Central memory CD8-positive, alpha-beta T cell (primary cell): ENCODE measurements around the gene KCNIP1.
A peak's percentile ranks its signal among the peaks of the same experiment; 100 is the strongest.
"Not testable (repeated sequence)": the region's sequence is repeated elsewhere in the genome, so short reads cannot be mapped to it uniquely, and the experiment has no call there.

Experiments
- ATAC-seq: fragments of 150-1000 bp; cut with Tn5 transposase; replicated peaks from 2 replicates; pipeline ENCODE4 v1.10.0; 2022; ENCODE audit warnings: mild to moderate bottlenecking, moderate FRiP score, moderate number of reproducible peaks; ENCODE audit not compliant: poor library complexity, severe bottlenecking; ENCODE audit errors: extremely low read depth
- DNase-seq, 2 donors: peaks; one replicate each; pipeline ENCODE4 v3.0.0; 2021; ENCODE audit warnings: low spot score in 2 of 2
- H3K27ac Mint-ChIP-seq: one replicate; pipeline ENCODE4 v1.8.0; 2022; ENCODE audit warnings: low read depth, mild to moderate bottlenecking, moderate library complexity, mixed read lengths
- H3K27me3 Mint-ChIP-seq: one replicate; pipeline ENCODE4 v1.8.0; 2022; ENCODE audit warnings: mixed read lengths
- H3K36me3 Mint-ChIP-seq: one replicate; pipeline ENCODE4 v1.8.0; 2022; ENCODE audit warnings: mild to moderate bottlenecking, moderate library complexity, mixed read lengths; ENCODE audit not compliant: insufficient read depth
- H3K4me1 Mint-ChIP-seq: one replicate; pipeline ENCODE4 v1.8.0; 2022; ENCODE audit warnings: mixed read lengths
- H3K4me3 Mint-ChIP-seq: one replicate; pipeline ENCODE4 v1.8.0; 2022; ENCODE audit warnings: mild to moderate bottlenecking, moderate library complexity, mixed read lengths
- H3K9me3 Mint-ChIP-seq: one replicate; pipeline ENCODE4 v1.8.0; 2022; ENCODE audit warnings: mixed read lengths

KCNIP1 gene

GRCh38 chr5:170758481-170758880 is 254.7 kb downstream of the KCNIP1 start:
- Mint-ChIP-seq H3K36me3 (no peaks in the 10 kb centered on the region), H3K27me3 (peaks cover 9% of the 10 kb centered on the region), H3K27ac (no peak overlapping the region), H3K4me1 (no peaks in the 10 kb centered on the region), H3K9me3 (no peaks in the 10 kb centered on the region), H3K4me3 (no peak overlapping the region)
- no peak for DNase-seq
- no peak for ATAC-seq

- no peak for ATAC-seq
- Mint-ChIP-seq H3K27me3 (peaks cover 9% of the 10 kb centered on the region), H3K4me3 (no peak overlapping the region), H3K4me1 (no peaks in the 10 kb centered on the region), H3K9me3 (no peaks in the 10 kb centered on the region), H3K27ac (no peak overlapping the region), H3K36me3 (no peaks in the 10 kb centered on the region)
- DNase-seq, result no peak
Observed at GRCh38 chr5:170760113-170760512, 256.3 kb downstream of the KCNIP1 start.

DNA sequence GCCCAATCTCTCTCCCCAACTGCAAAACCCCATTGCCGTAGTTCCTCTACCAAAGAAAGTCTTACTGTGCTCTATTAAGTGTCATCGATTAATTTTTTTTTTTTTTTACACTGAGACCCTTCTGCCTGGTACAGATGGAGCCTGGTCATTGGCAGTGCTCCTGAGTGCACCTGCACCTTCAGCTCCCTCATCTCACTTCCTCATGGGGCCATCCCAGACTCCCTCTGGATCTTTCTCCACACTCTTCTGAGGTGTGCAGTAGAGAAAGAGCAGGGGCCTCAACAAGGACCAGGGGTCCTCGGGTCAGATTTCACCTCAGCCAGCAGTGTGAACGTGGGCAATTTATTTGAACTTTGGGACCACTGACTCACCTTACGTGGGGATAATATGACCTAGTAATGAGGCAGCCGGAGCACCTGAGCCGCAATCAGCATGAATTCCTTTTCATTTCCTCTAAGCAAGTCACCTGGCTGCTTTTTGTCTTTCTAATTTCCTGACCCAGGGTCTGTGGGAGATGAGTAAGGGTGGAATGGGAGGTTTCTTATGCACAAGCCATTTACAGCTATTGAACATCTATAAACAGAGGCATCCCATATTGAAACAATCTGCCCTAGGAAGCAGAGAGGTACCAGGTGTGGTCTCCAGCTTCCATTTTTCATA is 257.4 kb downstream of the KCNIP1 start:
- H3K4me1 Mint-ChIP-seq, result no peaks in the 10 kb centered on the region
- ATAC-seq (no peak), DNase-seq (no peak)
- no peaks in the 10 kb centered on the region for H3K9me3 Mint-ChIP-seq
- no peak overlapping the region for H3K4me3 Mint-ChIP-seq
- no peaks in the 10 kb centered on the region for H3K36me3 Mint-ChIP-seq
- no peak overlapping the region for H3K27ac Mint-ChIP-seq
- H3K27me3 Mint-ChIP-seq, result peaks cover 9% of the 10 kb centered on the region

DNA sequence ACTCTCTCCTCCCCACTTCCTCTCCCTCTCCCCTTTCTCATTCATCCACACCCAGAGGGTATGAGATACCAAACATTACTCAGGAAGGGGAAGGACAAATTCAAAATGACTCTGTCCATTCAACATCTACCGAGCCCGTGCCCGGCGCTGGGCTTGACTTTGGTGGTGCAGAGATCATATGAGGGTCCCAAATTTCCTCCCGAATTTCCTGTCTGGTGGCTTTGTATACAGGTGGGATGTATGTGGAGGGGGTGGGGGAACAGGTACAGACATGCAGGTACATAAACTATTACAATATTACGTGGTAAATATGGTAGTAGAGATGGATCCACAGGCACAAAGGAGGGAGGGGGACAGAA is 257.9 kb downstream of the KCNIP1 start:
- H3K4me3 Mint-ChIP-seq, result no peak overlapping the region
- H3K9me3 Mint-ChIP-seq, result no peaks in the 10 kb centered on the region
- no peaks in the 10 kb centered on the region for H3K36me3 Mint-ChIP-seq
- no peak overlapping the region for H3K27ac Mint-ChIP-seq
- H3K4me1 Mint-ChIP-seq, result no peaks in the 10 kb centered on the region
- DNase-seq, result no peak
- ATAC-seq, result no peak
- peaks cover 9% of the 10 kb centered on the region for H3K27me3 Mint-ChIP-seq

DNA sequence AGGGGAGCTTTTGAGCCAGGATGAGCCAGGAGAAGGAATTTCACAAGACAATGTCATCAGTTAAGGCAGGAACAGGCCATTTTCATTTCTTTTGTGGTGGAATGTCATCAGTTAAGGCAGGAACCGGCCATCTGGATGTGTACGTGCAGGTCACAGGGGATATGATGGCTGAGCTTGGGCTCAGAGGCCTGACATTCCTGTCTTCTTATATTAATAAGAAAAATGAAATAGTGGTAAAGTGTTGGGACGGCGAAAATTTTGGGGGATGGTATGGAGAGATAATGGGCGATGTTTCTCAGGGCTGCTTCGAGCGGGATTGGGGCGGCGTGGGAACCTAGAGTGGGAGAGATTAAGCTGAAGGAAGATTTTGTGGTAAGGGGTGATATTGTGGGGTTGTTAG is 258.5 kb downstream of the KCNIP1 start:
- H3K27me3 Mint-ChIP-seq, H3K27ac Mint-ChIP-seq, DNase-seq, ATAC-seq, H3K36me3 Mint-ChIP-seq, H3K9me3 Mint-ChIP-seq, H3K4me1 Mint-ChIP-seq, H3K4me3 Mint-ChIP-seq: not testable (repeated sequence)

- not testable (repeated sequence) for H3K36me3 Mint-ChIP-seq, H3K9me3 Mint-ChIP-seq, ATAC-seq, H3K27ac Mint-ChIP-seq, H3K4me1 Mint-ChIP-seq, H3K4me3 Mint-ChIP-seq, DNase-seq, H3K27me3 Mint-ChIP-seq
Observed at GRCh38 chr5:170765868-170766267, 262.0 kb downstream of the KCNIP1 start.

DNA sequence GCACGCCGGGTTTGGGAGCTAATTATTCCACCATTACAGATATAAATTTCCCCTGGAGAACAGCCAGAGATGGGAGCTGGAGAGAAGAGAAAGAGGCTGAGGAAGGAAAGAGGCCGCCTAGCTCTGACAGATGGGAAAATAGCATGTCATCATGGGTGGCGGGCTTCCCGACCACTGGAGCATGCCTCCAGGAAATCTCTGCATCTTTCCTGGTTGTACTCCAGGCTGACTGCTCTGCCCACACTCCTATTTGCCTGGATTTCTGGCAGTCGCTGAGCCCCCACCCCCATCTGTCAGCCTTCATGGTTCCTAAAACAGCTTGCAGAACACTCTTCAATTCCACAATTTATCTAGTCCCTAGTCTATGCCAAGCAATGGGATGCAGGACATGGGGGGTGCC is 265.4 kb downstream of the KCNIP1 start:
- no peaks in the 10 kb centered on the region for H3K36me3 Mint-ChIP-seq
- H3K27ac Mint-ChIP-seq, result no peak overlapping the region
- H3K4me1 Mint-ChIP-seq, result no peaks in the 10 kb centered on the region
- H3K4me3 Mint-ChIP-seq, result no peak overlapping the region
- ATAC-seq, result no peak
- DNase-seq, result no peak
- H3K27me3 Mint-ChIP-seq, result peaks cover 14% of the 10 kb centered on the region
- H3K9me3 Mint-ChIP-seq, result no peaks in the 10 kb centered on the region

DNA sequence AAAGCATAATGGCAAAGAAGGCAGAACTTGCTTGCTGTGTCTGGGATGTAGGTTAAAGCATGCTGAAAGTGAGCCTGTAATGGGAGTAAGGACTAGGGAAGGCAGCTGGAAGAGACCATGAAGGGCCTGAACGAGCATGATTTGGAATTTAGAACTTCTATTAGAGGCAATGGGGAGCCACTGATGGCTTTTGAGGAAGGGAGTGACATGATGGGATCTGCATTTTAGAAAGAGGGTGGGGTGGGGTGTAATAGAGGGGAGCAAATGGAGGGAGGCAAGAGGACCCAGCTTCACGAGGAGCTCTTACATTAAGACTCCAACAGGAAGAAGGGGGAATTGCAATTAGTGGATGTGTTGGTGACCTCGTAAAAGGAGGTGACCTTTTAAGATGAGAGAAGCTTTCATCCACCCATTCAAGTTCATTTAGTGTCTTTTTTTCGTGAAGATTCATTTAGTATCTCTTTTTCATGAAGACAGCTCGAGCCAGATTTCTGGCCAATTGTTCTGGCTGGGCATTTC is 266.1 kb downstream of the KCNIP1 start:
- Mint-ChIP-seq H3K27ac (no peak overlapping the region), H3K4me1 (no peaks in the 10 kb centered on the region), H3K36me3 (no peaks in the 10 kb centered on the region), H3K4me3 (no peak overlapping the region), H3K27me3 (peaks cover 14% of the 10 kb centered on the region), H3K9me3 (no peaks in the 10 kb centered on the region)
- ATAC-seq, result no peak
- DNase-seq, result no peak

DNA sequence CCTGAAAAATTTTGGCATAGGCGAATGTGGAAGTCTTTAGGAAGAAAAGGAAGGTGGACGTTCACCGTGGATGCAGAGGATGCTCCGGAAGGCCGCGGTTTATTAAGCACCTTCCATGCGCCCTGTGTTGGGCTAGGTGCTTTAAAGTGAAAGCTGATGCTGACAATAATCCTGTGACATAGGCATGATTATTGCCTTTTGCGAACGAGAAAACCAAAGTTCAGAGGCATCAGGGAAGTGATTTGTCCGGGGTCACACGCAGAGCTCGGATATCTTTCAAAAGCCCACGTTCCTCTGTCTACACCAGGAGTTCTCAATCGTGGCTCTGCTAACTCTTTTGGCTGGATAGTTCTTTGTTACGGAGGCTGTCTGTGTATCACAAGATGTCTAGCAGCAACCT is 267.7 kb downstream of the KCNIP1 start:
- no peak overlapping the region for H3K27ac Mint-ChIP-seq
- H3K4me1 Mint-ChIP-seq, result no peaks in the 10 kb centered on the region
- no peaks in the 10 kb centered on the region for H3K9me3 Mint-ChIP-seq
- DNase-seq (no peak), ATAC-seq (no peak)
- H3K4me3 Mint-ChIP-seq, result no peak overlapping the region
- peaks cover 14% of the 10 kb centered on the region for H3K27me3 Mint-ChIP-seq
- no peaks in the 10 kb centered on the region for H3K36me3 Mint-ChIP-seq

GRCh38 chr5:170773024-170773985 is 269.5 kb downstream of the KCNIP1 start:
- Mint-ChIP-seq H3K9me3 (no peaks in the 10 kb centered on the region), H3K4me3 (no peak overlapping the region), H3K27me3 (peaks cover 14% of the 10 kb centered on the region), H3K36me3 (no peaks in the 10 kb centered on the region), H3K27ac (no peak overlapping the region), H3K4me1 (no peaks in the 10 kb centered on the region)
- DNase-seq (no peak), ATAC-seq (no peak)

- DNase-seq (no peak), ATAC-seq (no peak)
- peaks cover 14% of the 10 kb centered on the region for H3K27me3 Mint-ChIP-seq
- H3K9me3 Mint-ChIP-seq, result no peaks in the 10 kb centered on the region
- no peak overlapping the region for H3K4me3 Mint-ChIP-seq
- no peaks in the 10 kb centered on the region for H3K4me1 Mint-ChIP-seq
- H3K36me3 Mint-ChIP-seq, result no peaks in the 10 kb centered on the region
- H3K27ac Mint-ChIP-seq, result peak overlapping the region; percentile 14
Observed at GRCh38 chr5:170774831-170775230, 271.0 kb downstream of the KCNIP1 start.

GRCh38 chr5:170781946-170782345 is 278.1 kb downstream of the KCNIP1 start:
- no peaks in the 10 kb centered on the region for H3K9me3 Mint-ChIP-seq
- no peak overlapping the region for H3K4me3 Mint-ChIP-seq
- no peaks in the 10 kb centered on the region for H3K4me1 Mint-ChIP-seq
- H3K27me3 Mint-ChIP-seq, result no peaks in the 10 kb centered on the region
- DNase-seq, result no peak
- H3K27ac Mint-ChIP-seq, result no peak overlapping the region
- no peak for ATAC-seq
- no peaks in the 10 kb centered on the region for H3K36me3 Mint-ChIP-seq

- no peaks in the 10 kb centered on the region for H3K9me3 Mint-ChIP-seq
- no peak overlapping the region for H3K4me3 Mint-ChIP-seq
- no peak for ATAC-seq
- H3K27me3 Mint-ChIP-seq, result no peaks in the 10 kb centered on the region
- no peak overlapping the region for H3K27ac Mint-ChIP-seq
- no peak for DNase-seq
- no peaks in the 10 kb centered on the region for H3K36me3 Mint-ChIP-seq
- H3K4me1 Mint-ChIP-seq, result no peaks in the 10 kb centered on the region
Observed at GRCh38 chr5:170782438-170782837, 278.6 kb downstream of the KCNIP1 start.
